ENCODE results near the gene CT45A3.
"Not testable (repeated sequence)": the region's sequence is repeated elsewhere in the genome, so short reads cannot be mapped to it uniquely, and the experiment has no call there.

CT45A3 gene, protein sequence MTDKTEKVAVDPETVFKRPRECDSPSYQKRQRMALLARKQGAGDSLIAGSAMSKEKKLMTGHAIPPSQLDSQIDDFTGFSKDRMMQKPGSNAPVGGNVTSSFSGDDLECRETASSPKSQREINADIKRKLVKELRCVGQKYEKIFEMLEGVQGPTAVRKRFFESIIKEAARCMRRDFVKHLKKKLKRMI

DNA sequence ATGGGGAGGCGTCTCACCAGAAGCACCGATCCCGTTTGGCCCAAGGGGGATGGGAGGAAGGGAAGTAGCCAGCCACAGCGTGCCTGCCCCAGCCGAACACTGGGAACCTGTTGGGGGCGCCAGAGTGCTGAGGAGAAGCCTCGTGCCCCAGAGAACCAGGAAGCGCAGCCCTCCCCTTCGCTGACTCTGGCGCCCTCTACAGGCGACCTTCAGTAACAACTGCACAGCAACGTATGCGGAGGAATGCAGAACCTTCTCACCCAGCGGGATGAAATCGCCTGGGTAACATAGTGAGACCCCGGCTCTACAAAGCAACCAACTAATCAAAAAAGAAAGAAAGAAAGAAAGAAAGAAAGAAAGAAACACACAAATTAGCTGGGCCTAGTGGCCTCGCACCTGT is at the start of gene CT45A3:
TSS of gene CT45A3 (minus strand) at position 101 of the 400 bp plus-strand sequence. CDS start 3,747 bp downstream, outside the sequence.
- not testable (repeated sequence) for DNase-seq

DNA sequence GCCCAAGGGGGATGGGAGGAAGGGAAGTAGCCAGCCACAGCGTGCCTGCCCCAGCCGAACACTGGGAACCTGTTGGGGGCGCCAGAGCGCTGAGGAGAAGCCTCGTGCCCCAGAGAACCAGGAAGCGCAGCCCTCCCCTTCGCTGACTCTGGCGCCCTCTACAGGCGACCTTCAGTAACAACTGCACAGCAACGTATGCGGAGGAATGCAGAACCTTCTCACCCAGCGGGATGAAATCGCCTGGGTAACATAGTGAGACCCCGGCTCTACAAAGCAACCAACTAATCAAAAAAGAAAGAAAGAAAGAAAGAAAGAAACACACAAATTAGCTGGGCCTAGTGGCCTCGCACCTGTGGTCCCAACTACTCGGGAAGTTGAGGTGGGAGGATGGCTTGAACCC is 34.7 kb upstream of the CT45A3 start, which contains the start of gene CT45A6:
TSS of gene CT45A6 (minus strand) at position 101 of the 400 bp plus-strand sequence. CDS start 3,794 bp downstream, outside the sequence.
- not testable (repeated sequence) for DNase-seq

DNA sequence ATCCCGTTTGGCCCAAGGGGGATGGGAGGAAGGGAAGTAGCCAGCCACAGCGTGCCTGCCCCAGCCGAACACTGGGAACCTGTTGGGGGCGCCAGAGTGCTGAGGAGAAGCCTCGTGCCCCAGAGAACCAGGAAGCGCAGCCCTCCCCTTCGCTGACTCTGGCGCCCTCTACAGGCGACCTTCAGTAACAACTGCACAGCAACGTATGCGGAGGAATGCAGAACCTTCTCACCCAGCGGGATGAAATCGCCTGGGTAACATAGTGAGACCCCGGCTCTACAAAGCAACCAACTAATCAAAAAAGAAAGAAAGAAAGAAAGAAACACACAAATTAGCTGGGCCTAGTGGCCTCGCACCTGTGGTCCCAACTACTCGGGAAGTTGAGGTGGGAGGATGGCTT is 17.4 kb upstream of the CT45A3 start, which contains the start of gene CT45A5:
TSS of gene CT45A5 (minus strand) at position 101 of the 400 bp plus-strand sequence. CDS start 3,774 bp downstream, outside the sequence.
- not testable (repeated sequence) for DNase-seq

DNA sequence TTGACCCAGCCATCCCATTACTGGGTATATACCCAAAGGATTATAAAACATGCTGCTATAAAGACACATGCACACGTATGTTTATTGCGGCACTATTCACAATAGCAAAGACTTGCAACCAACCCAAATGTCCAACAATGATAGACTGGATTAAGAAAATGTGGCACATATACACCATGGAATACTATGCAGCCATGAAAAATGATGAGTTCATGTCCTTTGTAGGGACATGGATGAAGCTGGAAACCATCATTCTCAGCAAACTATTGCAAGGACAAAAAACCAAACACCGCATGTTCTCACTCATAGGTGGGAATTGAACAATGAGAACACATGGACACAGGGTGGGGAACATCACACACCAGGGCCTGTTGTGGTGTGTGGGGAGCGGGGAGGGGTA is 23.3 kb downstream of the CT45A3 start:
- not testable (repeated sequence) for DNase-seq

DNA sequence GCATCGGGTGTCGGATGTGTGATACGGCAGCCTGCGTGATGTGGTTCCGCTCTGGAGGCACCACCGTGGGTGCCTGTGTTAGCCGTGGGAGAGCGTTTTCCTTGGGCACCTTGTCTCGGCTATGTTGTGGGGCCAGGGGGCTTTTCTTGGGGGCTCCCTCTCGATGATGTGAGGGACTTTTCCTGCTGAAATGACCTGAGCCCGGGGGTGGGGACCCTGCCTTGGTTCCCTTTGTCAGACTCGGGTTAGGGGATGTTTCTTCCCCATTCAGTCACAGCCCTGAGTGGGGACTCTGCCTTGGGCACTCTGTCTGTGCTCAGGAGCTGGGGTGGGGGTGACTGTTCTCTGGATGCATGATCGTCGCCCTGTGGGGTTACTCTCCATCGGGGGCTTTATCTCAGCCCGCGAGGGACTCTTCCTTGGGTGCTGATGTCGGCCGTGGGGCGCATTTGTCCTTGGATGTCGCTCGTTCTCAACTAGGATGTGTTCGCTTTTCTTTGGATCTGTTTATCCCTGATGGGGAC is 26.7 kb downstream of the CT45A3 start:
- DNase-seq: no peak

DNA sequence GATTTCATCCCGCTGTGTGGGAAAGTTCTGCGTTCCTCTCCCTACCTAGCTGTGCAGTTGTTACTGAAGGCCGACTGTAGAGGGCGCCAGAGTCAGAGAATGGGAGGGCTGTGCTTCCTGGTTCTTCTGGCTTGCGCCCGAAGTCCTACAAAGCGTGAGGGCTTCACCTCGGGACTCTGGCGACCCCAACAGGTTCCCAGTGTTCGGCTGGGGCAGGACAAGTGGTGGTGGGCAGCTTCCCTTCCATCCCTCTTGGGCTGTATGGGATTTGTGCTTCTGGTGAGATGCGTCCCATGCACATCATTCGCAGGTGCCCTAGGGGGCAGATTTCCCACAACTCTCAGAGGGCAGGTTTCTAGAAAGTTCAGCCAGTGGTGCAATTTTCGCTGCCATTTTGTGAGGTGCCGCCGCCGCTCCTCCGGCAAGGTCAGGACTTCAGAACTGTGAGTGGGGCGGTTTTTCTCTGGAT is 27.3 kb downstream of the CT45A3 start:
- DNase-seq: no peak

DNA sequence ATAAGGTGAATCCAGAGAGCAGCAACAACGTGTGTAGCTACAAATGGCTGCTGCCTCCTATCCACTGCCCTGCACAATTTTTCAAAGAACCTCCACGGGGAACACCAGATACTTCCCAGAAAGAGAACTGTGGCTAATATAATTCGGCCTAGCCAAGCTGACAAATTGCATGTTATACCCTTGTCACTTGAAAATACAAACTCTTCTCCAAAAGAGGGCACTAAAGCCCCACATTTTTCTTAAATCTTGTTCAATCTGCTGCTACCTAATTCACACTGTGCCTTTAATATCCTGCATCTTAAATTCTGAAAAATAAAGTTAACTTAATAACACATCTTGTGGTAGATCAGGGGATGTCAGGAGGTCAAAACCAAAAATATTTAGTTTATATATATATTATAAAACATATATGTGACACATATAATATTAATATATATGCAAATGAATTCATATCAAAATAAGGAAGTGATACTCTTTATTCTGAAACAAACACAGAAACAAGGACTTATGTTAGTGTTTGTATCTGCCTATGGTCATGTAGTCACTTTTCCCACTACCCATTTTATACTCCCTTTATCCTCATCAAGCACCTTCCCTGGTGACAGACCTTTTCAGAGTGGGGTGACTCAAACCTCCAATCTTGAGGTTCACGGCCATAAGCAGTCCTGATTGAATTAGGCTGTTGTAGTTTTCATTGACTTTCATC is 30.5 kb downstream of the CT45A3 start:
- DNase-seq: no peak

DNA sequence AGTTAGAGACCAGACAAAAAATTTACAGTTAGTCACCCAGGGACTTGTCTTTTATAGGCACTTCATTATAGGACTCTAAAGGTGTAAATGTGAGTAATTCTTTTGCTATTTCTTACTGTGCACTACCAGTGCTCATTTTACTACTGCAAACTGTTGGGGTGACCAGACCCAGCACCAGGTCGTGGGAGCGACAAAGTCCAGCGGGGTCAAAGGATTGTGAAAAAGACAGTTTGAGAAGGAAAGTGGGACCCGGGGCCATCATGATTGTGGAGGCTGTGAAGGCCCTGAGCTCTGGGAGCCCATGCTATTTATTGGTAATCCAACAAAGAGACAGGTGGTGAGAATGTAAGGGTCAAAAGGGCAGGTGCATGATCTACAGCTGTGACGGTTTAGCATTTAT is 33.3 kb downstream of the CT45A3 start:
- not testable (repeated sequence) for DNase-seq

DNA sequence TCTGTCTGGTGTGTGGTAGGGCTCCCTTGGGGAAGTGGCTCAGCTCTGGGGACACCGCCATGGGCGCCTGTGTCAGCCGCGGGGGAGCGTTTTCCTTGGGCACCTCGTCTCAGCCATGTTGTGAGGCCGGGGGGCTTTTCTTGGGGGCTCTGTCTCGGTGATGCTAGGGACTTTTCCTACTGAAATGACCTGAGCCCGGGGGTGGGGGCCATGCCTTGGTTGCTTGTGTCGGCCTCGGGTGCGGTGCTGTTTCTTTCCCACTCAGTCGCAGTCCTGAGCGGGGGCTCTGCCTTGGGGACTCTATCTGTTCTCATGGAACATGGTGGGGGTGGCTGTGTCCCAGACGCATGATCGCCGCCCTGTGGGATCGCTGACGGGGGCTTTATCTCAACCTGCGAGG is 54.2 kb downstream of the CT45A3 start:
- DNase-seq: no peak

DNA sequence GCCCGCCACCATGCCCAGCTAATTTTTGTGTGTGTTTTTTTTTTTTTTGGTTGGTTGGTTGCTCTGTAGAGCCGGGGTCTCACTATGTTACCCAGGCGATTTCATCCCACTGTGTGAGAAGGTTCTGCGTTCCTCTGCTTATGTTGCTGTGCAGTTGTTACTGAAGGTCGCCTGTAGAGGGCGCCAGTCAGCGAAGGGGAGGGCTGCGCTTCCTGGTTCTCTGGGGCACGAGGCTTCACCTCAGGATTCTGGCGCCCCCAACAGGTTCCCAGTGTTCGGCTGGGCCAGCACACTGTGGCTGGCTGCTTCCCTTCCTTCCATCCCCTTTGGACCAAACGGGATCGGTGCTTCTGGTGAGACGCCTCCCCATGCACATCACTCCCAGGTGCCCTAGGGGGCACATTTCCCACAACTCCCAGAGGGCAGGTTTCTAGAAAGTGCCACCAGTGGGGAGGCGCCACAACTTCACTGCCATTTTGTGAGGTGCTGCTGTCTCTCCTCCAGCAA is 54.8 kb downstream of the CT45A3 start, which contains the start of gene CT45A1:
TSS of gene CT45A1 (plus strand) at position 457 of the 507 bp plus-strand sequence. CDS start 5,302 bp downstream, outside the sequence.
- not testable (repeated sequence) for DNase-seq
